SK-N-SH treated with all-trans-retinoic acid at 6 μM for 48 hours (cell line): ENCODE measurements around the gene BMP8A.

Experiments
- ARNTL ChIP-seq: fragments of 450-650 bp; formaldehyde crosslinking; IDR thresholded peaks from 2 replicates; pipeline ENCODE4 v1.5.0; 2020; ENCODE audit warnings: low read depth, mild to moderate bottlenecking, moderate library complexity, borderline replicate concordance
- CREB5 ChIP-seq: fragments of 250-450 bp; sonication (Bioruptor Pico); IDR thresholded peaks from 2 replicates; pipeline ENCODE4 v1.5.1; 2020; ENCODE audit warnings: low read depth, mild to moderate bottlenecking, moderate library complexity
- CSDC2 ChIP-seq: fragments of 250-450 bp; sonication (Bioruptor Pico); IDR thresholded peaks from 2 replicates; pipeline ENCODE4 v1.5.0; 2020; ENCODE audit warnings: mild to moderate bottlenecking, moderate library complexity
- ESRRG ChIP-seq: fragments of 250-450 bp; sonication (Bioruptor Pico); IDR thresholded peaks from 2 replicates; pipeline ENCODE4 v1.6.1; 2021; ENCODE audit warnings: mild to moderate bottlenecking
- OSR1 ChIP-seq: fragments of 250-450 bp; sonication (Bioruptor Pico); IDR thresholded peaks from 2 replicates; pipeline ENCODE4 v1.8.0; 2022; ENCODE audit warnings: moderate library complexity, mild to moderate bottlenecking, inconsistent platforms
- PATZ1 ChIP-seq: fragments of 250-450 bp; sonication (Bioruptor Pico); IDR thresholded peaks from 2 replicates; pipeline ENCODE4 v1.8.0; 2020; ENCODE audit warnings: mild to moderate bottlenecking, moderate library complexity, borderline replicate concordance
- RARB ChIP-seq: fragments of 250-450 bp; sonication (Bioruptor Pico); IDR thresholded peaks from 2 replicates; pipeline ENCODE4 v1.8.0; 2021; ENCODE audit warnings: mild to moderate bottlenecking, moderate library complexity
- SNAI2 ChIP-seq: fragments of 250-450 bp; sonication (Bioruptor Pico); IDR thresholded peaks from 2 replicates; pipeline ENCODE4 v1.5.0; 2020; ENCODE audit warnings: mild to moderate bottlenecking, moderate library complexity
- TCF4 ChIP-seq: fragments of 250-450 bp; sonication (Bioruptor Pico); IDR thresholded peaks from 2 replicates; pipeline ENCODE4 v1.8.0; 2021; ENCODE audit warnings: mild to moderate bottlenecking, moderate library complexity, borderline replicate concordance
- TOX ChIP-seq: fragments of 250-450 bp; sonication (Bioruptor Pico); IDR thresholded peaks from 2 replicates; pipeline ENCODE4 v1.8.0; 2021; ENCODE audit warnings: mild to moderate bottlenecking, moderate library complexity, borderline replicate concordance
- ZC3H10 ChIP-seq: fragments of 250-450 bp; sonication (Bioruptor Pico); IDR thresholded peaks from 2 replicates; pipeline ENCODE4 v1.5.1; 2021; ENCODE audit warnings: mild to moderate bottlenecking, moderate library complexity
- ZFP30 ChIP-seq: fragments of 450-650 bp; formaldehyde crosslinking; IDR thresholded peaks from 2 replicates; pipeline ENCODE4 v1.5.0; 2022; ENCODE audit warnings: mild to moderate bottlenecking, moderate library complexity
- TF ChIP-seq, protein P1 (sequence below): fragments of 250-450 bp; sonication (Bioruptor Pico); IDR thresholded peaks from 2 replicates; pipeline ENCODE4 v1.5.0; 2020; ENCODE audit warnings: mild to moderate bottlenecking, moderate library complexity

- TF ChIP-seq RARB (CRISPR knock-in tag) = no peak
- no peak for TF ChIP-seq OSR1
- TF ChIP-seq ZC3H10 (CRISPR knock-in tag) = no peak
- TF ChIP-seq, protein P1, sequence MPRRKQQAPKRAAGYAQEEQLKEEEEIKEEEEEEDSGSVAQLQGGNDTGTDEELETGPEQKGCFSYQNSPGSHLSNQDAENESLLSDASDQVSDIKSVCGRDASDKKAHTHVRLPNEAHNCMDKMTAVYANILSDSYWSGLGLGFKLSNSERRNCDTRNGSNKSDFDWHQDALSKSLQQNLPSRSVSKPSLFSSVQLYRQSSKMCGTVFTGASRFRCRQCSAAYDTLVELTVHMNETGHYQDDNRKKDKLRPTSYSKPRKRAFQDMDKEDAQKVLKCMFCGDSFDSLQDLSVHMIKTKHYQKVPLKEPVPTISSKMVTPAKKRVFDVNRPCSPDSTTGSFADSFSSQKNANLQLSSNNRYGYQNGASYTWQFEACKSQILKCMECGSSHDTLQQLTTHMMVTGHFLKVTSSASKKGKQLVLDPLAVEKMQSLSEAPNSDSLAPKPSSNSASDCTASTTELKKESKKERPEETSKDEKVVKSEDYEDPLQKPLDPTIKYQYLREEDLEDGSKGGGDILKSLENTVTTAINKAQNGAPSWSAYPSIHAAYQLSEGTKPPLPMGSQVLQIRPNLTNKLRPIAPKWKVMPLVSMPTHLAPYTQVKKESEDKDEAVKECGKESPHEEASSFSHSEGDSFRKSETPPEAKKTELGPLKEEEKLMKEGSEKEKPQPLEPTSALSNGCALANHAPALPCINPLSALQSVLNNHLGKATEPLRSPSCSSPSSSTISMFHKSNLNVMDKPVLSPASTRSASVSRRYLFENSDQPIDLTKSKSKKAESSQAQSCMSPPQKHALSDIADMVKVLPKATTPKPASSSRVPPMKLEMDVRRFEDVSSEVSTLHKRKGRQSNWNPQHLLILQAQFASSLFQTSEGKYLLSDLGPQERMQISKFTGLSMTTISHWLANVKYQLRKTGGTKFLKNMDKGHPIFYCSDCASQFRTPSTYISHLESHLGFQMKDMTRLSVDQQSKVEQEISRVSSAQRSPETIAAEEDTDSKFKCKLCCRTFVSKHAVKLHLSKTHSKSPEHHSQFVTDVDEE = no peak
- no peak for TF ChIP-seq CREB5
- no peak for TF ChIP-seq TOX (CRISPR knock-in tag)
- TF ChIP-seq TCF4 = no peak
- no peak for TF ChIP-seq PATZ1 (CRISPR knock-in tag)
- TF ChIP-seq ARNTL = no peak
- no peak for TF ChIP-seq SNAI2
- TF ChIP-seq ESRRG (CRISPR knock-in tag) = no peak
- no peak for TF ChIP-seq CSDC2 (CRISPR knock-in tag)
- TF ChIP-seq ZFP30 (CRISPR knock-in tag) = no peak
Measured at GRCh38 chr1:39564340-39564739, 72.9 kb downstream of the BMP8A start.
